ENCODE data around the gene SLC17A7. TPM values are rescaled to one million over a fixed set of nuclear protein-coding genes. Genes with fewer than 3 reads are reported as not detected.

Gene SLC17A7
- total and polyA plus RNA-seq, 2 of the 13 experiments (the other 11 are each of a cell fraction or from before 2014, with no cell fraction given) = 0.32 TPM; not detected in 1

GRCh38 chr19:49451430-49452181, 10.3 kb upstream of the SLC17A7 start, which contains the start of gene PIH1D1 (continued):
- TF ChIP-seq ZBTB20 (CRISPR knock-in tag; IDR thresholded peaks at IDR 0.05; ENCODE audit: borderline replicate concordance, low read depth) (no peak), MLXIP (CRISPR knock-in tag; IDR thresholded peaks at IDR 0.05; ENCODE audit: borderline replicate concordance) (no peak), GTF2F1 (IDR thresholded peaks at IDR 0.05; ENCODE audit: low read length) (no peak), GPN1 (CRISPR knock-in tag; IDR thresholded peaks at IDR 0.05; ENCODE audit: borderline replicate concordance) (no peak), MED13 (CRISPR knock-in tag; IDR thresholded peaks at IDR 0.05) (no peak), ZNF136 (CRISPR knock-in tag; IDR thresholded peaks at IDR 0.05; ENCODE audit: low read depth) (peak; percentile 56; the same call in 1 of the 2 replicates), ZBTB4 (CRISPR knock-in tag; IDR thresholded peaks at IDR 0.05; ENCODE audit: borderline replicate concordance) (no peak), CCAR2 (optimal IDR thresholded peaks at IDR 0.05; ENCODE audit: low read depth, low read length) (no peak), PHF21A (CRISPR knock-in tag; IDR thresholded peaks at IDR 0.05) (0 out of 2 replicates have a peak, but pooled peaks have one; percentile 35), SAFB2 (CRISPR knock-in tag; IDR thresholded peaks at IDR 0.05; ENCODE audit: borderline replicate concordance, low read depth) (peak; percentile 50; the same call in 1 of the 2 replicates), ATF7-NPFF (CRISPR knock-in tag; IDR thresholded peaks at IDR 0.05; ENCODE audit: low read depth) (no peak), RCOR2 (CRISPR knock-in tag; IDR thresholded peaks at IDR 0.05) (peak; percentile 80), RFX5 (IDR thresholded peaks at IDR 0.05; ENCODE audit: low read depth, low read length) (no peak), ZFP37 (CRISPR knock-in tag; IDR thresholded peaks at IDR 0.05; ENCODE audit: borderline replicate concordance) (no peak), ATRX (CRISPR knock-in tag; IDR thresholded peaks at IDR 0.05; ENCODE audit: borderline replicate concordance) (no peak), ZMYM3 (CRISPR knock-in tag; IDR thresholded peaks at IDR 0.05) (peak; percentile 60; the same call in 1 of the 2 replicates), MYC (CRISPR knock-in tag; IDR thresholded peaks at IDR 0.05; ENCODE audit: borderline replicate concordance) (no peak), NFATC3 (CRISPR knock-in tag; IDR thresholded peaks at IDR 0.05) (no peak), ZNF138 (CRISPR knock-in tag; IDR thresholded peaks at IDR 0.05; ENCODE audit: low read depth) (0 out of 2 replicates have a peak, but pooled peaks have one; percentile 49), TFE3 (CRISPR knock-in tag; IDR thresholded peaks at IDR 0.05) (0 out of 2 replicates have a peak, but pooled peaks have one; percentile 19), ASH2L (IDR thresholded peaks at IDR 0.05; ENCODE audit: insufficient read length, low read depth, low read length) (peak; percentile 64)
